Activated naive CD8-positive, alpha-beta T cell treated with anti-CD3 and anti-CD28 coated beads, Interleukin-2, amount 50 U/mL, for 24 hours (primary cell): ENCODE measurements around the gene PARVA.

ENCODE experiments used
- ATAC-seq: fragments of 150-1000 bp; cut with Tn5 transposase; one replicate; pipeline ENCODE4 v1.10.0; 2021
- DNase-seq: peaks from one replicate; pipeline ENCODE4 v3.0.0; 2021
- H3K27ac Mint-ChIP-seq: one replicate; pipeline ENCODE4 v1.8.0; 2021; ENCODE audit warnings: mild to moderate bottlenecking, mixed read lengths
- H3K27me3 Mint-ChIP-seq: one replicate; pipeline ENCODE4 v1.8.0; 2021; ENCODE audit warnings: mixed read lengths
- H3K36me3 Mint-ChIP-seq: one replicate; pipeline ENCODE4 v1.8.0; 2021; ENCODE audit warnings: low read depth, mixed read lengths
- H3K4me1 Mint-ChIP-seq: one replicate; pipeline ENCODE4 v1.8.0; 2021; ENCODE audit warnings: mixed read lengths
- H3K4me3 Mint-ChIP-seq: one replicate; pipeline ENCODE4 v1.8.0; 2021; ENCODE audit warnings: mild to moderate bottlenecking, moderate library complexity, mixed read lengths
- H3K9me3 Mint-ChIP-seq: one replicate; pipeline ENCODE4 v1.8.0; 2021; ENCODE audit warnings: mixed read lengths

Gene PARVA

DNA sequence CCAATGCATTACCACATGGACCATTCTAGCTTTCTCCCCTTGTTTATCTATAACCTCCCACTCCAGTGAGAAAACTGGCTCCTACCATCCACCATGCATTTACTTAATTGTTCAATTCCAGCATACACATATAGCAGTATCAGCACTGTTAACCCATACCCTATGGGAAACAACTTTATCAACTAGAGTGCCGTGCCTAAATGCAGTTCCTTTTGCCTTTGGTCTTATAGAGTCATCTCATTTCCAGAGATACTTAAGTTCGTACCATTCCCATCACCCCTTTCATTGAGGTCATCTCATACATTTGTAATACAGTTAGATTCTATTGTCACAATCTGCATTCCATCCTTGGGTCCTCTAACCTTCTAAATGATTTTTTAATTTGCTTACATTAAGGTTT, 86.9 kb downstream of the PARVA start:
- no peaks in the 10 kb centered on the region for H3K36me3 Mint-ChIP-seq
- no peaks in the 10 kb centered on the region for H3K4me1 Mint-ChIP-seq
- peaks cover 4% of the 10 kb centered on the region for H3K9me3 Mint-ChIP-seq
- no peak overlapping the region for H3K4me3 Mint-ChIP-seq
- DNase-seq (no peak), ATAC-seq (no peak)
- no peak overlapping the region for H3K27ac Mint-ChIP-seq
- H3K27me3 Mint-ChIP-seq = peaks cover 2% of the 10 kb centered on the region

DNA sequence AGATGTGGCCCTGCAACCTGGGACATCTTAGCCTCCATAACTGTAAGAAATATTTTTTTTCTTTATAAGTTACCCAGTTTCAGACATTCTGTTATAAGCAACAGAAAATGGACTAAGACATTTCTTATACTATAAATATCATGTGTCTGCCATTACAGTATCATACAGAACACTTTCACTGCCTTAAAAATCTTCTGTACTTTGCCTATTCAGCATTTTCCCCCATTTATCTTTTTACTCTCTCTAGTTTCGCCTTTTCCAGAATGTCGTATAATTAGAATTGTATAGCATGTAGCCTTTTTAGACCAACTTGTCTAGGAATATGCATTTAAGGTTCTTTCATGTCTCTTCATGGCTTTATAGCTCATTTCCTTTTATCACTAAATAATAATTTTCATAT, 88.0 kb downstream of the PARVA start:
- Mint-ChIP-seq H3K4me3 (no peak overlapping the region), H3K27ac (no peak overlapping the region), H3K9me3 (peaks cover 4% of the 10 kb centered on the region), H3K36me3 (no peaks in the 10 kb centered on the region), H3K4me1 (no peaks in the 10 kb centered on the region), H3K27me3 (peaks cover 2% of the 10 kb centered on the region)
- ATAC-seq = no peak
- no peak for DNase-seq

GRCh38 chr11:12467610-12468009, 90.2 kb downstream of the PARVA start:
- DNase-seq = no peak
- Mint-ChIP-seq H3K4me3 (no peak overlapping the region), H3K27ac (no peak overlapping the region), H3K9me3 (peaks cover 4% of the 10 kb centered on the region), H3K27me3 (peaks cover 2% of the 10 kb centered on the region), H3K4me1 (no peaks in the 10 kb centered on the region), H3K36me3 (no peaks in the 10 kb centered on the region)
- no peak for ATAC-seq

DNA sequence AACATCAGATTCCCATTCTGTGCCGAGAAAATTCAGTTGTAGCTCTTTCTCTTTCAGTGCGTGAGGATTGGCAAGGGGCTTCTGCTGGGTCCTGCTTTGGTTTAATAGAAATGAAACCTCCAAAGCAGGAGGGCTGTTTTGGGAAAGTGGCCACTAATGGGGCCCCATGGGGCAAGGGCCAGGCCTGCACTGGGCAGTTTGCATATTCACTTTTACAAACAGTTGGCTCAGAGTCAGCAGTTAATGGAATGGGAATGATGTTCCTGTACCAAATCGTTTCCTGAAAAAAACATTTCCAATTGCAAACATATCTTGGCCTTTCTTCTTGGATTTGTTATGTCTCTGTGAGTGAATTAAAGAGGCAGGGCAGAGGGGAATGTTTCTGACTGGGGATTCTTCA, 92.1 kb downstream of the PARVA start:
- H3K9me3 Mint-ChIP-seq = peaks cover 4% of the 10 kb centered on the region
- no peaks in the 10 kb centered on the region for H3K4me1 Mint-ChIP-seq
- H3K36me3 Mint-ChIP-seq = no peaks in the 10 kb centered on the region
- H3K27ac Mint-ChIP-seq = no peak overlapping the region
- DNase-seq (no peak), ATAC-seq (no peak)
- no peak overlapping the region for H3K4me3 Mint-ChIP-seq
- H3K27me3 Mint-ChIP-seq = peaks cover 2% of the 10 kb centered on the region

- H3K9me3 Mint-ChIP-seq = peaks cover 4% of the 10 kb centered on the region
- DNase-seq = no peak
- H3K27ac Mint-ChIP-seq = no peak overlapping the region
- no peaks in the 10 kb centered on the region for H3K4me1 Mint-ChIP-seq
- H3K36me3 Mint-ChIP-seq = no peaks in the 10 kb centered on the region
- H3K27me3 Mint-ChIP-seq = peaks cover 2% of the 10 kb centered on the region
- no peak overlapping the region for H3K4me3 Mint-ChIP-seq
- no peak for ATAC-seq
These were observed 92.9 kb downstream of the PARVA start for GRCh38 chr11:12470236-12470635.

GRCh38 chr11:12472401-12473005, 95.1 kb downstream of the PARVA start:
- Mint-ChIP-seq H3K27me3 (peaks cover 2% of the 10 kb centered on the region), H3K36me3 (no peaks in the 10 kb centered on the region), H3K4me1 (no peaks in the 10 kb centered on the region), H3K27ac (no peak overlapping the region), H3K9me3 (no peaks in the 10 kb centered on the region), H3K4me3 (no peak overlapping the region)
- no peak for DNase-seq
- no peak for ATAC-seq

GRCh38 chr11:12473381-12473780, 96.0 kb downstream of the PARVA start:
- ATAC-seq (no peak), DNase-seq (no peak)
- H3K27me3 Mint-ChIP-seq = no peaks in the 10 kb centered on the region
- H3K4me3 Mint-ChIP-seq = no peak overlapping the region
- no peaks in the 10 kb centered on the region for H3K4me1 Mint-ChIP-seq
- H3K36me3 Mint-ChIP-seq = no peaks in the 10 kb centered on the region
- H3K27ac Mint-ChIP-seq = no peak overlapping the region
- no peaks in the 10 kb centered on the region for H3K9me3 Mint-ChIP-seq

DNA sequence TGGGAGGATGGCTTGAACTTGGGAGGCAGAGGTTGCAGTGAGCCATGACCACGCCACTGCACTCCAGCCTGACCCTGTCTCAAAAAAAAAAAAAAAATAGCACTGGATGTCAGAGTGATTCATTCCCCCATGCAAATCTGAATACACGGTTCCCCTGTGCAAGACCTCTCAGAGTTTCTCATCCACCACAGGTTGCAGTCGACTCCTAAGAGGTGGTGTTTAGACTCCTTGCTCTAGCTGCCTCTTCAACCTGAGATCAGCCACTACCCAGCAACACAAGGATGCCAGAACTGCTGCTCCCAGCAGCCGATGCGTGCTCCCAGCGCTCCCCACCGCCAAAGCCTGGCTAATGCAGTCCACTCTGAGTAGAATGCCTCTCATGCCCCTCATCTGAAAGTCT, 97.5 kb downstream of the PARVA start:
- H3K4me3 Mint-ChIP-seq = no peak overlapping the region
- DNase-seq (no peak), ATAC-seq (no peak)
- H3K27me3 Mint-ChIP-seq = no peaks in the 10 kb centered on the region
- H3K9me3 Mint-ChIP-seq = no peaks in the 10 kb centered on the region
- H3K27ac Mint-ChIP-seq = no peak overlapping the region
- H3K36me3 Mint-ChIP-seq = no peaks in the 10 kb centered on the region
- H3K4me1 Mint-ChIP-seq = no peaks in the 10 kb centered on the region

DNA sequence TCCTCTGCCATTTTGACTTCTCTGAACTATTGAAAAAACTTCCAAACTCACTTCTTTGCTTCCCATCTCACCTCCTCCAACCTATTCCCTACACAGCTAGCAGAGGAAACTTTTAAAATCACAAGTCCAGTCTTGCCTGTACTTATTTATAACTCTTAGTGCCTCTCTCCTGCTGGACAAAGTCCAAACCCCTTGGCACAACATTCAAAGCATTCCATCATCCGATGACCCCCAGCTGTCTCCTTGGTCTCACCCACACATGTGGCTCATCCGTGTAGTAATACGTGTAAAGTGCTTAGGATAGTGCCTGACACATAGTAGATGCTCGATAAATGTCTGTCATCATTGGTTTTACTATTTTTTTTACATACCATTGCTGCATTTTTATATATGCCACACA, 101.4 kb downstream of the PARVA start:
- H3K27ac Mint-ChIP-seq = no peak overlapping the region
- H3K4me1 Mint-ChIP-seq = no peaks in the 10 kb centered on the region
- no peak for DNase-seq
- no peaks in the 10 kb centered on the region for H3K36me3 Mint-ChIP-seq
- no peak overlapping the region for H3K4me3 Mint-ChIP-seq
- no peaks in the 10 kb centered on the region for H3K27me3 Mint-ChIP-seq
- no peak for ATAC-seq
- H3K9me3 Mint-ChIP-seq = no peaks in the 10 kb centered on the region

DNA sequence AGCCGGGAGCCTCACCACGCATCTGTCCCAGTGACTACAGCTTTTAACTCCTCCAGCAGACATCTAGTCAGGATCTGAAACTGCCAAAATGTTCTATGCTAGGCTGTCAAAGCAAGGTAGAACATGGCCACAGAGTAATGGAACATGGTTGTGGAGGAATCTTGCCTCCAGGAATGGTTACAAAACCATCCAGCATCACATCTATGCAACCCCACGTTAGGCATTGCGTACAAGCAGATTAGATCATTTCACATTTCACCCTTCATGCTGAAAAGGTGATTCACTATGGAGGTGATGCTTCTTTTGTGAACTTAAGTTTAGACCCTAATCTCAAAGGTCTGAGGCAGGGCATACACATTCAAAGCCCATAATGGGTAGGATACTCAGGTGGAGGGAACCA, 103.0 kb downstream of the PARVA start:
- no peak for ATAC-seq
- no peaks in the 10 kb centered on the region for H3K27me3 Mint-ChIP-seq
- no peak for DNase-seq

GRCh38 chr11:12482839-12483238, 105.5 kb downstream of the PARVA start:
- no peaks in the 10 kb centered on the region for H3K27me3 Mint-ChIP-seq
- no peak for DNase-seq
- H3K9me3 Mint-ChIP-seq = no peaks in the 10 kb centered on the region
- H3K27ac Mint-ChIP-seq = no peak overlapping the region
- no peak for ATAC-seq
- no peaks in the 10 kb centered on the region for H3K36me3 Mint-ChIP-seq
- no peaks in the 10 kb centered on the region for H3K4me1 Mint-ChIP-seq
- H3K4me3 Mint-ChIP-seq = no peak overlapping the region

More for the DNA sequence above, 103.0 kb downstream of the PARVA start:
- Mint-ChIP-seq H3K4me3 (no peak overlapping the region), H3K27ac (no peak overlapping the region), H3K9me3 (no peaks in the 10 kb centered on the region), H3K4me1 (no peaks in the 10 kb centered on the region), H3K36me3 (no peaks in the 10 kb centered on the region)

- no peak overlapping the region for H3K4me3 Mint-ChIP-seq
- no peaks in the 10 kb centered on the region for H3K27me3 Mint-ChIP-seq
- DNase-seq (no peak), ATAC-seq (no peak)
- H3K27ac Mint-ChIP-seq = no peak overlapping the region
- H3K9me3 Mint-ChIP-seq = peaks cover 5% of the 10 kb centered on the region
- H3K36me3 Mint-ChIP-seq = no peaks in the 10 kb centered on the region
- no peaks in the 10 kb centered on the region for H3K4me1 Mint-ChIP-seq
These were observed 106.2 kb downstream of the PARVA start for GRCh38 chr11:12483604-12484003.

GRCh38 chr11:12485328-12485727, 108.0 kb downstream of the PARVA start:
- Mint-ChIP-seq H3K4me1 (no peaks in the 10 kb centered on the region), H3K4me3 (no peak overlapping the region), H3K27me3 (peaks cover 7% of the 10 kb centered on the region), H3K27ac (no peak overlapping the region), H3K9me3 (peaks cover 16% of the 10 kb centered on the region), H3K36me3 (peaks cover 2% of the 10 kb centered on the region)
- no peak for ATAC-seq
- DNase-seq = no peak

- Mint-ChIP-seq H3K36me3 (peaks cover 2% of the 10 kb centered on the region), H3K4me3 (no peak overlapping the region), H3K9me3 (peaks cover 16% of the 10 kb centered on the region), H3K27ac (no peak overlapping the region), H3K27me3 (peaks cover 9% of the 10 kb centered on the region), H3K4me1 (no peaks in the 10 kb centered on the region)
- no peak for ATAC-seq
- no peak for DNase-seq
These were observed 111.9 kb downstream of the PARVA start for GRCh38 chr11:12489246-12489772.

DNA sequence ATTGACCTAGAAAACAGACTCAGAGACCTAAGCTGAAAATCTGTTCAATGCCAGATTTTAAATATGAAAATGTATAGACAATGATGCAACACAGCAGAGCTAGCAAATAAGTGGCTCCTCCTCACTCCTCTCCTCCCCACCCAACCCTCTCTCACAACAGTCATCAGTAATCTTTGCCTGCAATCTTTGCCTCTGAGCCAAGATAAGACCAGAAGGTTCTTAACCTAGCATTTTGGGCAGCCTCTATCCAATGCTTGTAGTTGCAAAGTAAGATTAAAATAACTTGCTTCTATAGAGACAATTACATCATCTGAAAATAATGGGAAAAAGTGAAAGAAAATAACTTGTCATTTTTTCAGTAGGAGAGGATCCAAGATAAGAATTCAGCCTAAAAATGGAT, 117.3 kb downstream of the PARVA start:
- H3K27me3 Mint-ChIP-seq = peaks cover 5% of the 10 kb centered on the region
- H3K9me3 Mint-ChIP-seq = peaks cover under 1% of the 10 kb centered on the region
- no peak overlapping the region for H3K4me3 Mint-ChIP-seq
- DNase-seq (no peak), ATAC-seq (no peak)
- H3K4me1 Mint-ChIP-seq = no peaks in the 10 kb centered on the region
- H3K36me3 Mint-ChIP-seq = no peaks in the 10 kb centered on the region
- H3K27ac Mint-ChIP-seq = no peak overlapping the region
